Esophagus muscularis mucosa (tissue), 4 donors: ENCODE measurements around the gene TNFRSF11A. TPM values are rescaled to one million over a fixed set of nuclear protein-coding genes. Genes with fewer than 3 reads are reported as not detected.

Experiments
- DNase-seq: peaks from one replicate; pipeline ENCODE4 v3.0.0-alpha.2; 2017; ENCODE audit errors: extremely low spot score
- H3K27ac ChIP-seq, 4 donors: fragments of 200-600 bp; sonication (generic); replicated peaks in 1 of 4; 1 replicate in 3 of 4; 2 replicates in 1 of 4; pipeline ENCODE4 v1.5.1; 2016 to 2019; ENCODE audit warnings: mild to moderate bottlenecking in 1 of 4
- H3K27me3 ChIP-seq, 4 donors: fragments of 200-600 bp; sonication (generic); one replicate each; pipeline versions ENCODE4 v1.5.1 to v1.6.0; 2016 to 2019
- H3K36me3 ChIP-seq, 4 donors: fragments of 200-600 bp; sonication (generic); one replicate each; pipeline ENCODE4 v1.5.1; 2016 to 2019
- H3K4me1 ChIP-seq, 4 donors: fragments of 200-600 bp; sonication (generic); one replicate each; pipeline ENCODE4 v1.5.1; 2016 to 2019
- H3K4me3 ChIP-seq, 4 donors: fragments of 200-600 bp; sonication (generic); 1 replicate in 2 of 4; 2 replicates in 2 of 4; pipeline ENCODE4 v1.5.1; 2016 to 2019; ENCODE audit warnings: mild to moderate bottlenecking in 4 of 4, moderate library complexity in 1 of 4
- H3K9me3 ChIP-seq, 4 donors: fragments of 200-600 bp; sonication (generic); 1 replicate in 3 of 4; 2 replicates in 1 of 4; pipeline ENCODE4 v1.5.1; 2016 to 2019
- CTCF ChIP-seq, 3 experiments: fragments of 200-600 bp in 2 of 3; fragments of 450-650 bp in 1 of 3; sonication (generic) in 2 of 3; IDR thresholded peaks; one replicate each; pipeline ENCODE4 v1.5.1; 2017 to 2019; ENCODE audit warnings: antibody characterized with exemption in 3 of 3, mild to moderate bottlenecking in 2 of 3, moderate library complexity in 1 of 3
- EP300 ChIP-seq: sonication (generic); formaldehyde crosslinking; IDR thresholded peaks from one replicate; pipeline ENCODE4 v1.6.1; 2017; ENCODE audit warnings: antibody characterized with exemption
- POLR2A ChIP-seq: fragments of 450-650 bp; IDR thresholded peaks from one replicate; pipeline ENCODE4 v1.6.1; 2017; ENCODE audit warnings: antibody characterized with exemption, moderate library complexity, mild to moderate bottlenecking, low read depth
- POLR2AphosphoS5 ChIP-seq, 2 donors: sonication (generic); formaldehyde crosslinking; IDR thresholded peaks; one replicate each; pipeline ENCODE4 v1.6.1; 2017; ENCODE audit warnings: antibody characterized with exemption in 2 of 2
- WGBS: methylation state at CpG from one replicate; pipeline ENCODE4 v1.1.5; 2018; 5-methylcytosine and 5-hydroxymethylcytosine counted together
- intact Hi-C: fragments of 100-400 bp; cut with DNase I; formaldehyde crosslinking; loops from one replicate; pipeline ENCODE4 v1.15.1; 2023
- total RNA-seq, 4 donors: library from RNA; depleted of rRNA; stranded (reverse); fragments of >200 nt; gene quantifications; one replicate each; pipeline versions ENCODE4 v1.1.0 to v1.2.1, GENCODE V29; 2016

The TNFRSF11A gene
- total RNA-seq, 4 donors from 2014 or later: 1.2 to 3.9 (median 2.0) TPM

GRCh38 chr18:62334120-62334519 lies 9.0 kb downstream of the TNFRSF11A start:
- no peaks in the 10 kb centered on the region for H3K36me3 ChIP-seq
- WGBS: 100% methylated on average over 6 of the region's 8 CpGs
- no peak overlapping the region for H3K4me3 ChIP-seq
- H3K9me3 ChIP-seq: no peaks in the 10 kb centered on the region
- H3K4me1 ChIP-seq: peaks cover 0 to 10% (median 3%) of the 10 kb centered on the region in 4 donors
- no peak for DNase-seq
- H3K27ac ChIP-seq: no peak overlapping the region
- TF ChIP-seq POLR2A (no peak), CTCF (IDR thresholded peaks at IDR 0.05) (no peak), EP300 (no peak), POLR2AphosphoS5 (IDR thresholded peaks at IDR 0.05) (no peak)
- peaks cover 0 to 42% (median 0%) of the 10 kb centered on the region in 4 donors for H3K27me3 ChIP-seq
- intact Hi-C loops: no loop called here

- no peak overlapping the region for H3K27ac ChIP-seq
- peaks cover 0 to 28% (median 0%) of the 10 kb centered on the region in 4 donors for H3K27me3 ChIP-seq
- H3K36me3 ChIP-seq: no peaks in the 10 kb centered on the region
- intact Hi-C loops: no loop called here
- TF ChIP-seq CTCF (IDR thresholded peaks at IDR 0.05): no peak
- no peak for TF ChIP-seq POLR2A
- TF ChIP-seq EP300: no peak
- no peak for TF ChIP-seq POLR2AphosphoS5 (IDR thresholded peaks at IDR 0.05)
- H3K4me1 ChIP-seq: peaks cover 0 to 4% (median 0%) of the 10 kb centered on the region in 4 donors
- WGBS: 70% methylated on average over 3 of the region's 5 CpGs
- no peak for DNase-seq
- no peak overlapping the region for H3K4me3 ChIP-seq
- H3K9me3 ChIP-seq: no peaks in the 10 kb centered on the region
Observed at GRCh38 chr18:62335494-62335893, 10.4 kb downstream of the TNFRSF11A start.

- DNase-seq: no peak
- Histone ChIP-seq H3K4me3 (no peak overlapping the region), H3K27ac (no peak overlapping the region), H3K36me3 (no peaks in the 10 kb centered on the region), H3K9me3 (no peaks in the 10 kb centered on the region), H3K4me1 (no peaks in the 10 kb centered on the region), H3K27me3 (peaks cover 0 to 17% (median 0%) of the 10 kb centered on the region in 4 donors)
- intact Hi-C loops: no loop called here
- 85% methylated on average over 5 of the region's 5 CpGs for WGBS
- no peak for TF ChIP-seq POLR2AphosphoS5 (IDR thresholded peaks at IDR 0.05)
- no peak for TF ChIP-seq POLR2A
- TF ChIP-seq EP300: no peak
- TF ChIP-seq CTCF (IDR thresholded peaks at IDR 0.05): no peak
Observed at GRCh38 chr18:62336618-62337017, 11.5 kb downstream of the TNFRSF11A start.

GRCh38 chr18:62337336-62337735 lies 12.2 kb downstream of the TNFRSF11A start:
- Histone ChIP-seq H3K27ac (no peak overlapping the region), H3K4me1 (no peaks in the 10 kb centered on the region), H3K9me3 (no peaks in the 10 kb centered on the region), H3K4me3 (no peak overlapping the region), H3K36me3 (no peaks in the 10 kb centered on the region), H3K27me3 (peaks cover 0 to 15% (median 0%) of the 10 kb centered on the region in 4 donors)
- 84% methylated on average over 7 of the region's 7 CpGs for WGBS
- TF ChIP-seq POLR2A (no peak), CTCF (IDR thresholded peaks at IDR 0.05) (no peak), POLR2AphosphoS5 (IDR thresholded peaks at IDR 0.05) (no peak), EP300 (no peak)
- intact Hi-C loops: no loop called here
- no peak for DNase-seq

- intact Hi-C loops: no loop called here
- H3K4me3 ChIP-seq: no peak overlapping the region
- WGBS: 76% methylated on average over 10 of the region's 10 CpGs
- no peak for DNase-seq
- TF ChIP-seq EP300 (no peak), CTCF (IDR thresholded peaks at IDR 0.05) (no peak), POLR2AphosphoS5 (IDR thresholded peaks at IDR 0.05) (no peak), POLR2A (no peak)
- no peaks in the 10 kb centered on the region for H3K36me3 ChIP-seq
- H3K4me1 ChIP-seq: no peaks in the 10 kb centered on the region
- H3K27ac ChIP-seq: no peak overlapping the region
- H3K27me3 ChIP-seq: peaks cover 0 to 7% (median 0%) of the 10 kb centered on the region in 4 donors
- H3K9me3 ChIP-seq: no peaks in the 10 kb centered on the region
Observed at GRCh38 chr18:62338446-62339105, 13.5 kb downstream of the TNFRSF11A start.
